ENCODE results near the gene CNOT6L. TPM values are rescaled to one million over a fixed set of nuclear protein-coding genes. Genes with fewer than 3 reads are reported as not detected.

CNOT6L gene
- total RNA-seq, 1 experiment from 2014 or later, result 29.4 TPM

- Histone ChIP-seq H3K4me2 (ENCODE audit: low read length) (peak overlapping the region; percentile 29), H3K9ac (ENCODE audit: low read length) (no peak overlapping the region), H2AFZ (ENCODE audit: low read depth, low read length, poor library complexity, severe bottlenecking) (no peak overlapping the region), H3K9me2 (ENCODE audit: insufficient read depth) (no peaks in the 10 kb centered on the region), H3K9me3 (ENCODE audit: control insufficient read depth in 1 of 2, insufficient read depth in 1 of 2, low read depth in 1 of 2, low read length in 2 of 2) (no peaks in the 10 kb centered on the region), H3K36me3 (ENCODE audit: control insufficient read depth in 1 of 2, insufficient read depth in 2 of 2, low read length in 2 of 2) (no peaks in the 10 kb centered on the region), H3K27me3 (ENCODE audit: insufficient read depth, low read length) (no peaks in the 10 kb centered on the region), H3K4me3 (replicated peaks in 1 of 2; ENCODE audit: low read depth in 1 of 2, low read length in 2 of 2) (no peak overlapping the region), H3K27ac (ENCODE audit: low read depth, low read length) (no peak overlapping the region), H3K79me2 (ENCODE audit: insufficient read depth, low read length) (no peaks in the 10 kb centered on the region), H4K20me1 (ENCODE audit: insufficient read depth) (no peaks in the 10 kb centered on the region), H3K4me1 (ENCODE audit: control insufficient read depth in 1 of 2, insufficient read depth in 2 of 2, low read length in 2 of 2) (peaks cover 0 to 10% of the 10 kb centered on the region in 2 experiments; a peak in 2 of 4 replicates)
- DNase-seq (ENCODE audit: low read depth, low spot score) (no peak), ATAC-seq (no peak)
- TF ChIP-seq EZH2 (IDR thresholded peaks at IDR 0.05), result no peak
- no peak for TF ChIP-seq ZBTB33 (IDR thresholded peaks at IDR 0.05; ENCODE audit: extremely low read depth, insufficient replicate concordance, low read length)
- TF ChIP-seq SRF (IDR thresholded peaks at IDR 0.05; ENCODE audit: low read depth), result no peak
- TF ChIP-seq SIN3A (IDR thresholded peaks at IDR 0.05; ENCODE audit: low read depth), result no peak
- no peak for TF ChIP-seq ELF1 (IDR thresholded peaks at IDR 0.05; ENCODE audit: borderline replicate concordance, low read depth)
- no peak for TF ChIP-seq JUND (IDR thresholded peaks at IDR 0.05)
- no peak for TF ChIP-seq YY1 (IDR thresholded peaks at IDR 0.05; ENCODE audit: extremely low read depth, insufficient replicate concordance, low read depth, low read length)
- no peak for TF ChIP-seq EZH2phosphoT487 (IDR thresholded peaks at IDR 0.05; ENCODE audit: borderline replicate concordance)
- TF ChIP-seq POLR2A (IDR thresholded peaks at IDR 0.05; ENCODE audit: borderline replicate concordance, extremely low read depth, insufficient read depth, insufficient read length), result no peak
- TF ChIP-seq CBX3 (IDR thresholded peaks at IDR 0.05; ENCODE audit: low read depth), result no peak
- POLR2A ChIA-PET, result no interaction called here
- RAD21 ChIA-PET (ENCODE audit: low non-redundant PET in 1 of 2, low total read pairs in 2 of 2, uncharacterized antibody in 2 of 2, unreplicated experiment in 2 of 2), result no interaction called here
- intact Hi-C loops (cut with micrococcal nuclease), result no loop called here
- no TSS peak for BruUV-seq (replicated peaks)
- CTCF ChIA-PET, result no interaction called here
Measured at GRCh38 chr4:77665381-77666069, 153.6 kb downstream of the CNOT6L start.

Other genes with a start within 250 kb of the CNOT6L start
- gene CXCL13, start 213.5 kb downstream of the CNOT6L start, total RNA-seq (2021; ENCODE audit: unreplicated experiment), result not detected
- 54.9 TPM for gene MRPL1, start 43.5 kb upstream of the CNOT6L start, total RNA-seq (2021; ENCODE audit: unreplicated experiment)
- gene FRAS1, start 238.0 kb upstream of the CNOT6L start, total RNA-seq (2021; ENCODE audit: unreplicated experiment), result 33.5 TPM

All from HCT116 (cell line).